Stomach smooth muscle (tissue), 2 donors: ENCODE data around the gene PEX5L.

Source experiments
- H3K27ac ChIP-seq: one replicate; pipeline ENCODE4 v1.7.0; 2013; ENCODE audit warnings: mild to moderate bottlenecking, low read length, inconsistent platforms
- H3K27me3 ChIP-seq, 2 donors: one replicate each; pipeline ENCODE4 v1.7.0; 2013; ENCODE audit warnings: low read length in 2 of 2; ENCODE audit not compliant: insufficient read depth in 2 of 2, control insufficient read depth in 1 of 2
- H3K36me3 ChIP-seq, 2 donors: one replicate each; pipeline ENCODE4 v1.7.0; 2013; ENCODE audit warnings: low read length in 2 of 2; ENCODE audit not compliant: control insufficient read depth in 2 of 2, insufficient read depth in 2 of 2
- H3K4me1 ChIP-seq: one replicate; pipeline ENCODE4 v1.7.0; 2013; ENCODE audit warnings: low read length; ENCODE audit not compliant: control insufficient read depth, insufficient read depth
- H3K4me3 ChIP-seq, 2 donors: one replicate each; pipeline ENCODE4 v1.7.0; 2013; ENCODE audit warnings: low read length in 2 of 2
- H3K9ac ChIP-seq, 2 donors: one replicate each; pipeline ENCODE4 v1.7.0; 2013; ENCODE audit warnings: low read length in 2 of 2, mild to moderate bottlenecking in 1 of 2
- H3K9me3 ChIP-seq, 2 donors: one replicate each; pipeline ENCODE4 v1.7.0; 2013; ENCODE audit warnings: low read length in 2 of 2; ENCODE audit not compliant: control insufficient read depth in 2 of 2
- donor health status: healthy.
- donor health status: Pancreatic carcinoma.

Gene PEX5L

GRCh38 chr3:179958143-179958542, 78.6 kb downstream of the PEX5L start:
- no peak overlapping the region for H3K27ac ChIP-seq
- H3K9ac ChIP-seq = no peak overlapping the region
- no peak overlapping the region for H3K4me3 ChIP-seq
- H3K36me3 ChIP-seq = no peaks in the 10 kb centered on the region
- H3K27me3 ChIP-seq = no peaks in the 10 kb centered on the region
- no peaks in the 10 kb centered on the region for H3K9me3 ChIP-seq
- H3K4me1 ChIP-seq = no peaks in the 10 kb centered on the region

DNA sequence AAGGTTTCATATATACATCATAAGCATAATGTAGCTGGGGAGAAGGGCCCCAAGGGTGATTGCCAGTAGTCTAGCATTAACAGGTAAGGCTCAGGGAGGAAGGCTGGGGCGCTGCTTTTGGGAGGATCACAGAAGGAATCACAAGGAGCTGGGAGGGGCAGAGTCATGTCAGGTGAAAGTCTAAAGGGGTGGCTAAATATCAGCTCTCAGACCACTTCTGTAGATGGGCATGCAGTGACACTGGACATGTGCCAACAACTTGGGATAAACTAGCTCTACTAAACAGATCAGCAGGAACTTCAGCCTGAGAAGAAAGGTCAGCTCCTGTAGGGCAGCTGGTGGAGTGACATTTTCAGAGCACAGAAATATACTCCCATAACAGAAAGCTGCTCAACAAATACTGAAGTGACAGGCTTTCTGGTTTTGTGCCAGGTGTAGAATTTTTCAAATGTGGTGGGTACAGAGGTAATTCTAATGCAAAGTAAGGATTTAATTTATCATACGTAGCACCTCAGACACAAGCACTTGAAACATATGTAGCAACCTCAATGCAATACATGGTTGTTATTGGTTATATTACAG, 79.4 kb downstream of the PEX5L start:
- H3K27ac ChIP-seq = no peak overlapping the region

GRCh38 chr3:179956416-179956830, 80.3 kb downstream of the PEX5L start:
- H3K27ac ChIP-seq = no peak overlapping the region
- no peaks in the 10 kb centered on the region for H3K36me3 ChIP-seq
- H3K4me1 ChIP-seq = no peaks in the 10 kb centered on the region
- no peak overlapping the region for H3K4me3 ChIP-seq
- no peaks in the 10 kb centered on the region for H3K9me3 ChIP-seq
- H3K9ac ChIP-seq = no peak overlapping the region
- H3K27me3 ChIP-seq = no peaks in the 10 kb centered on the region

More for the DNA sequence above, 79.4 kb downstream of the PEX5L start:
- Histone ChIP-seq H3K9ac (no peak overlapping the region), H3K9me3 (no peaks in the 10 kb centered on the region), H3K27me3 (no peaks in the 10 kb centered on the region), H3K36me3 (no peaks in the 10 kb centered on the region), H3K4me3 (no peak overlapping the region), H3K4me1 (no peaks in the 10 kb centered on the region)

DNA sequence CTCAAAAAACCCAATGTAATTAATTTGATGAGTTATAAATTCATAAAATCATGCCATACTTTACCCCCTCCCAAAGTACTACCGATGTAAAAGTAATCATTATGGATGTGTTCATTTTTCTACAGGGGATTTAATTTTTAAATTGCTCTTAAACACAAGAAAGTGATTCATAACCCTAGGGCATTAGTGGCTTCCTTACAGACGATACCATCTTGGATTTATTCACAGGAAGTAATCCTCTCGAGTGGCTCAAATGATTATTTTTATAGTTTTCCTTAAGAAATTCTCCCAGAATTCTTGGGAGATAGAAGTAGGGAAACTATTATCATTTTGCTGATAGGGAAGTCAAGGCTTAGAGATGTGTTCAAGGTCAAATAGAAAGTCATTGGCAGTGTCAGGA, 80.9 kb downstream of the PEX5L start:
- Histone ChIP-seq H3K4me3 (no peak overlapping the region), H3K36me3 (no peaks in the 10 kb centered on the region), H3K27ac (no peak overlapping the region), H3K27me3 (no peaks in the 10 kb centered on the region), H3K9me3 (no peaks in the 10 kb centered on the region), H3K9ac (no peak overlapping the region), H3K4me1 (no peaks in the 10 kb centered on the region)

- H3K4me3 ChIP-seq = no peak overlapping the region
- H3K36me3 ChIP-seq = no peaks in the 10 kb centered on the region
- no peaks in the 10 kb centered on the region for H3K27me3 ChIP-seq
- no peaks in the 10 kb centered on the region for H3K4me1 ChIP-seq
- no peak overlapping the region for H3K9ac ChIP-seq
- H3K9me3 ChIP-seq = no peaks in the 10 kb centered on the region
- no peak overlapping the region for H3K27ac ChIP-seq
Observed at GRCh38 chr3:179955286-179955685, 81.5 kb downstream of the PEX5L start.

GRCh38 chr3:179953993-179954870, 82.5 kb downstream of the PEX5L start:
- Histone ChIP-seq H3K4me3 (no peak overlapping the region), H3K4me1 (no peaks in the 10 kb centered on the region), H3K9me3 (no peaks in the 10 kb centered on the region), H3K27me3 (no peaks in the 10 kb centered on the region), H3K27ac (no peak overlapping the region), H3K36me3 (no peaks in the 10 kb centered on the region), H3K9ac (no peak overlapping the region)

GRCh38 chr3:179950840-179951239, 85.9 kb downstream of the PEX5L start:
- Histone ChIP-seq H3K27ac (no peak overlapping the region), H3K4me1 (no peaks in the 10 kb centered on the region), H3K9me3 (no peaks in the 10 kb centered on the region), H3K36me3 (no peaks in the 10 kb centered on the region), H3K27me3 (no peaks in the 10 kb centered on the region), H3K9ac (no peak overlapping the region), H3K4me3 (no peak overlapping the region)

DNA sequence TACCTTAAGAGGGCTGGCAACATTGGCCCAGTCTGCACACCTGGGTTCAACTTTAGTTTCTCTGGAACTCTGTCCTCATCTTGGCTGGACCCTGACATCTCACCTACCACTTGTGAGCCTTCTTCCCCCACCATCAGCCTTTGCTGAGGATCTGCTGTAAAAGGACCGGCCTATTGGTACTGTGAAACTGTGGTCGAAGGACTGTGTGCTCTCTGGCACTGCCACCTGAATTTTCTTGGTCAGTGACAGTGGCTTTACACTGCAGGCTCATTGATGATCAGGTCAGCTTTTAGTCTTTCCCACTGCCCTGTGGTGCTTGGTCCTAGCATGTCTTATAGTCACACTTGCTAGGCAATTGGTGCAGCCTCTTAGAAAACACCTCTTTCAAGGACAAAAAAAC, 86.9 kb downstream of the PEX5L start:
- Histone ChIP-seq H3K9me3 (no peaks in the 10 kb centered on the region), H3K36me3 (no peaks in the 10 kb centered on the region), H3K4me3 (no peak overlapping the region), H3K9ac (no peak overlapping the region), H3K4me1 (no peaks in the 10 kb centered on the region), H3K27me3 (no peaks in the 10 kb centered on the region), H3K27ac (no peak overlapping the region)

GRCh38 chr3:179949412-179949811, 87.3 kb downstream of the PEX5L start:
- Histone ChIP-seq H3K4me1 (no peaks in the 10 kb centered on the region), H3K36me3 (no peaks in the 10 kb centered on the region), H3K27ac (no peak overlapping the region), H3K27me3 (no peaks in the 10 kb centered on the region), H3K9me3 (no peaks in the 10 kb centered on the region), H3K9ac (no peak overlapping the region), H3K4me3 (no peak overlapping the region)

DNA sequence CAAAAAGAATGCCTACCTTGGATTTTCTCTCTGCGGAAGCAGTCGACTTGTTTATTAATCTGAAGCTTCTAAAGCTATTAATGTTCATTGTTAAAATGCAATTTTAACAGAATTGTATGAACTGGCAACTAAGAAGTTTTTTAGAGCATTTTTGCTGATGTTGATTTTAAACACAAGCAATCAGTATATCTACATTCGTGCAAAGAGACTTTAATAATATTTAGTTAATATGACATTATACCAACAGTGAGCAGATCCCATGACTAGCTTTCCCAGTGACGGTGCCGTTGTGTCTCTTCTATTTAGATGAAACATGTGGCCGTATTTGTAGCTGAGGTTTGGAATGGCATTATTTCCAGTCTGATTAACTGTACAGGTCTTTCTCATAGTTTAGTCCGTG, 88.0 kb downstream of the PEX5L start:
- Histone ChIP-seq H3K36me3 (no peaks in the 10 kb centered on the region), H3K27ac (no peak overlapping the region), H3K27me3 (no peaks in the 10 kb centered on the region), H3K4me1 (no peaks in the 10 kb centered on the region), H3K4me3 (no peak overlapping the region), H3K9ac (no peak overlapping the region), H3K9me3 (no peaks in the 10 kb centered on the region)

DNA sequence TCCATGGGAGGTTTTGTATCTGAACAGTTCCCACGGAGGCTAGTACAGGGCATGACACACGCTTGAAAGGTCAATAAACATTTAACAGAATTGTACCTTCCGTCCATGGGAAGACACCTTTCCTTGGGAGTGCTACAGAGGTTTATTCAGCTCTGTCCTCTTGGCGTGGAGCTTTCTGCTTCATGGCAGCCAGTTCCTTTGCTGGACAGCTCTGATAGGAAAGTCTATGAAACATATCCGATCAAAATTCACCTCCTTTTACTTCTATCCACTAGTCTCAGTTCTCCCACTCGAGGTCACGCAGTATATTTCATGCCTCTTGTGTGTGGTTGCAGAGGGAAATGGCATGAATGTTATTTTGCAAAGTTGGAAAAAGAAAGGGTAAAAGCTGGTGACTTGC, 91.2 kb downstream of the PEX5L start:
- no peak overlapping the region for H3K9ac ChIP-seq

More for the DNA sequence above, 91.2 kb downstream of the PEX5L start:
- no peak overlapping the region for H3K4me3 ChIP-seq
- H3K4me1 ChIP-seq = no peaks in the 10 kb centered on the region
- no peak overlapping the region for H3K27ac ChIP-seq
- H3K9me3 ChIP-seq = no peaks in the 10 kb centered on the region
- no peaks in the 10 kb centered on the region for H3K36me3 ChIP-seq
- H3K27me3 ChIP-seq = peaks cover 5 to 8% of the 10 kb centered on the region in 2 donors
